Suprapubic skin (tissue), 3 donors: Measurements from ENCODE around the gene FES.

ENCODE experiments used
- CTCF ChIP-seq, 2 donors: fragments of 200-600 bp in 1 of 2; fragments of 450-650 bp in 1 of 2; sonication (generic) in 1 of 2; IDR thresholded peaks; one replicate each; pipeline ENCODE4 v1.5.1; 2016 to 2019; ENCODE audit warnings: antibody characterized with exemption in 2 of 2, mild to moderate bottlenecking in 1 of 2, moderate library complexity in 1 of 2
- POLR2A ChIP-seq, 2 donors: fragments of 450-650 bp; IDR thresholded peaks; one replicate each; pipeline ENCODE4 v1.6.1; 2017; ENCODE audit warnings: antibody characterized with exemption in 2 of 2, mild to moderate bottlenecking in 2 of 2, moderate library complexity in 2 of 2

- TF ChIP-seq CTCF (IDR thresholded peaks at IDR 0.05) (no peak), POLR2A (IDR thresholded peaks at IDR 0.05) (no peak)
These were observed 28.4 kb downstream of the FES start for GRCh38 chr15:90912770-90913075.
